Erythroblast (primary cell): ENCODE data around the gene NFRKB.
A peak's percentile ranks its signal among the peaks of the same experiment; 100 is the strongest.

Experiments
- DNase-seq, 2 experiments: peaks; one replicate each; lab custom pipeline; 2025; lab: John Stamatoyannopoulos, UW
- GATA1 ChIP-seq: IDR thresholded peaks from 2 replicates; pipeline ENCODE4 v1.6.1; 2011; ENCODE audit warnings: low read depth, mild to moderate bottlenecking, control low read depth, low read length, moderate library complexity
- POLR2A ChIP-seq: IDR thresholded peaks from 2 replicates; pipeline ENCODE4 v1.6.1; 2011; ENCODE audit warnings: mild to moderate bottlenecking, low read length

NFRKB gene

GRCh38 chr11:129895126-129896041, at the start of gene NFRKB:
NFRKB (minus strand) TSS chr11:129895578; CDS start chr11:129892849, 2,729 bp downstream.
- TF ChIP-seq GATA1 (no peak), POLR2A (peak; percentile 27)
- peak; percentile 88 to 92 for DNase-seq

GRCh38 chr11:129944696-129945095, 49.3 kb upstream of the NFRKB start:
- no peak for DNase-seq
- TF ChIP-seq GATA1 (no peak), POLR2A (no peak)

- TF ChIP-seq GATA1: no peak
- TF ChIP-seq POLR2A: no peak
- DNase-seq: no peak
Observed at GRCh38 chr11:129943036-129943435, 47.7 kb upstream of the NFRKB start.

- TF ChIP-seq POLR2A (no peak), GATA1 (no peak)
- no peak for DNase-seq
Observed at GRCh38 chr11:129939510-129939909, 44.1 kb upstream of the NFRKB start.

GRCh38 chr11:129938764-129939163, 43.4 kb upstream of the NFRKB start:
- DNase-seq: no peak
- no peak for TF ChIP-seq POLR2A
- TF ChIP-seq GATA1: no peak

- no peak for DNase-seq
- TF ChIP-seq POLR2A (no peak), GATA1 (no peak)
Observed at GRCh38 chr11:129937592-129938238, 42.3 kb upstream of the NFRKB start.

GRCh38 chr11:129935723-129936122, 40.3 kb upstream of the NFRKB start:
- DNase-seq: no peak
- TF ChIP-seq POLR2A (no peak), GATA1 (no peak)

- TF ChIP-seq GATA1 (no peak), POLR2A (no peak)
- no peak for DNase-seq
Observed at GRCh38 chr11:129933891-129934290, 38.5 kb upstream of the NFRKB start.

GRCh38 chr11:129933262-129933661, 37.9 kb upstream of the NFRKB start:
- no peak for DNase-seq
- TF ChIP-seq POLR2A (no peak), GATA1 (no peak)

- no peak for TF ChIP-seq POLR2A
- TF ChIP-seq GATA1: no peak
- no peak for DNase-seq
Observed at GRCh38 chr11:129932381-129933067, 37.1 kb upstream of the NFRKB start.

- TF ChIP-seq POLR2A (no peak), GATA1 (no peak)
- DNase-seq: no peak
Observed at GRCh38 chr11:129930743-129931142, 35.4 kb upstream of the NFRKB start.

GRCh38 chr11:129930296-129930695, 34.9 kb upstream of the NFRKB start:
- DNase-seq: peak in 1 of 2 experiments; percentile 8
- TF ChIP-seq POLR2A (no peak), GATA1 (no peak)

- TF ChIP-seq GATA1 (no peak), POLR2A (no peak)
- DNase-seq: no peak
Observed at GRCh38 chr11:129929721-129930120, 34.3 kb upstream of the NFRKB start.
